GM19468 (cell line): ENCODE data around the gene ARHGAP6.

Source experiments
- ATAC-seq: cut with Tn5 transposase; IDR thresholded peaks from one replicate; pipeline ENCODE4 v1.9.1; 2021; ENCODE audit warnings: mild to moderate bottlenecking, moderate library complexity, moderate number of reproducible peaks; ENCODE audit not compliant: unreplicated experiment; ENCODE audit errors: extremely low read depth

The ARHGAP6 gene

DNA sequence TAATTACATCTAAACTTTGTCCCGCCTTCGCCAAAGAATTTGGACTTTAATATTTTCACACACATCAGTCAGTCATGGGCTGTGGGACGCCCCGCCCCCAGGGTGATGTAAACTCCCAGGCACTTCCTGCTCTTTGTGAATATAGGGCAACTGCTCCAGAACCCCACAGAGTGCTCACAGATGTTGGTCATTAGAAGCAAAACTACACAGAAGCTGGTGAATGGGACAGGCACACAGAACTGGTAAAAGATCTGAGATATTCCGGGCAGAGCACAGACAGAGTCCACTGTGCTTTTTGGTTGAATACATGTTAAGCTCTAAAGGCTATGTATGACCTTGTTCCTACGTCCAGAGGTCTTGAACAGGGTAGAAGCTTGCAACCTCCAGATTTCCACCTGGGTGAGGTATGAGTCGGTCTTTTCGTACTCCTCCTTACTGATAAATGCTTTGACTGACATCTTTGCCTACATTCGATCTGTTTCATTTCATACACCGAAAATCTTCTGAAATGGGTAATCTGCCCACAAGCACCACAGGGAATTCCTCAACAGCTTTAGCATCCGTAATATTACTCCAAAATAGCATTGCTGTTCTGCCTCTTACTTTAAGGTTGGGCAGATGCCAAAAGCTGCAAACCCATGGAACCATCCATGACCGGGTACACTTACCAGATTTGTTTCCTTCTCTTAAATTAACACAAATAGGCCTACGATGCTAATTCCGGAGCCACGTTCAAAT, 227.9 kb downstream of the ARHGAP6 start:
- no peak for ATAC-seq

DNA sequence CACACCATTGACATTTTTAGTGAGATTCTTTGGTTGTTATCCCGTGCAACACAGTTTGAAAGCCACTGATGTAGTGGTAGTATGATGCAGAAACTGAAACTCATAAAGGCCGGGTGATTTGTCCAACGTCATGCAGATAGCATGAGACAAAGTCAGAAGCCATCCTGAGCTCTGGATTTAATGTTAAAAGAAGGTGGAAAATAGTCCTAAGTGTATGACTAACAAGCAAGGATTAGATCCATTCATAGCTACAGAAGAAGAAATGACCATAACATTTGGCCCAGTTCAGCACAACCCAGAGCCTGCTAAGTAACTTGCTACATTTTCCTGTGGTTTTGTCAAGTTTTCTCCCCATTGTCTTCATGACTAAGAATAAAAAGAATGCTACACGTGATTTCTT, 230.2 kb downstream of the ARHGAP6 start:
- no peak for ATAC-seq

DNA sequence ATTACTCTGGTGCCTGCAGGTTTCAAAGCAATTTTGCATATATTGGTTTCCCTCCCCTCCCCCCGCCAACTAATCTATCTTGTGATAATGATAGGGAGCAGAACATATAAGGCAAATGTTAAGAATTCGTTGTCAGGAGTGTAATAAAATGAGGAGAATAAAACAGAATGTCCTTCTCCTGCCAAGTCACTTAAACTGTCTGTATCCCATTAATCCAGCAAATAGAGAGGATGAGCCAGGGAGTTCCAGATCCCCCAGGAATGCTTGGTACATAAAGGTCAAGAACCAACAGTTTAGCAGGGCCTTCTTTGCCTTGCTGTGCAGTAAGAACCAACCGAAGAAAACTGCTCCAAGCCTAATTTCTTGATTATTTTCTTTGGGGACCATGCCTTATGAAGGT, 231.1 kb downstream of the ARHGAP6 start:
- ATAC-seq, result no peak

- no peak for ATAC-seq
Observed at GRCh38 chrX:11431786-11432185, 233.9 kb downstream of the ARHGAP6 start.

DNA sequence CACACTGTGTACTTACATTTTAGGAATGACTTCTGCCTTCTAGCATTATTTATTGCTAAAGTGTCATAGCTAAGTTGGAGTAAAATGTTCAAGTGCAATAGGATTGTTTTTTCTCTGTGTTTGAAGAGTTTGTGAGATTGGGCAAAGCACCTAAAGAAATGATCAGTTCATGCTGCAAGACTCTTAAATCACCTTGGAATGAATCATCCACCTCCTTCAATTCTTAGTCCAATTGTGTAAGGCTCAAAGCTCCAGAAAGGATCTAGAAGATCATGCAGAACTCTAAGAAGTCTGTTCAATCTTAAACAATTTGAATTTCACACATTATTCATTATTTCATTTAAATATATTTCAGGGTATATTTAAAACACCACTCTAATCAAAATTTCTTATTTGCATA, 235.4 kb downstream of the ARHGAP6 start:
- no peak for ATAC-seq

GRCh38 chrX:11429538-11430085, 236.1 kb downstream of the ARHGAP6 start:
- ATAC-seq, result no peak

DNA sequence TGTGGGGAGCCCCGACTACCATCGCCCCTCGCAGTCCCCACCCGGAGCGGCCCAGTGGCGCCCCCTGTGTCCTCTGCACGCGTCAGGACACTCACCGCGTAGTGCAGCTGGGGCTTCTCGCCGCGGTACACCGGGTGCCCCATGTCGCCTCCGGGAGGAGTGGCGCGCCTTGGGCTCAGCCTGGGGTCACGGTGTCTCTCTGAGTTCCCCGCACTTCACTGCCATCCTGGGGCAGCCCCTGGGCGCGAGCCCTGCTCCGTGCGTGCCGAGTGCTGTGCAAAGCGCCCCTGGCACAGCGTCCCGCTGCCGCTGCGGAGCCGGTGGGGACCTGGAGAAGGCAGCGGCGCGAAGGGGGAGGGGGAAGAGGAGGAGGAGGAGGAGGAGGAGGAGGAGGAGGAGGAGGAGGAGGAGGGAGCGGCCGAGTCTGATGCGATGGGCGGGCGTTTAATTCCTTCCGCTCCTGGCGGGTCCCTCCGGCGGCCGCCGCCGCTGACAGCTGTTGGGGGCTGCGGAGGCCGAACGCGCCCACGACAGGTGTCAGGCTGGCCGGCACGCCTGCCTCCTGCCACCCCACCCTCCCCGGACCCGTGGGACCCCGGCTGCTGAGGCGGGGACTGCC, 238.2 kb downstream of the ARHGAP6 start:
- peak; percentile 23 for ATAC-seq

GRCh38 chrX:11426712-11427452, 238.8 kb downstream of the ARHGAP6 start:
- ATAC-seq, result no peak

DNA sequence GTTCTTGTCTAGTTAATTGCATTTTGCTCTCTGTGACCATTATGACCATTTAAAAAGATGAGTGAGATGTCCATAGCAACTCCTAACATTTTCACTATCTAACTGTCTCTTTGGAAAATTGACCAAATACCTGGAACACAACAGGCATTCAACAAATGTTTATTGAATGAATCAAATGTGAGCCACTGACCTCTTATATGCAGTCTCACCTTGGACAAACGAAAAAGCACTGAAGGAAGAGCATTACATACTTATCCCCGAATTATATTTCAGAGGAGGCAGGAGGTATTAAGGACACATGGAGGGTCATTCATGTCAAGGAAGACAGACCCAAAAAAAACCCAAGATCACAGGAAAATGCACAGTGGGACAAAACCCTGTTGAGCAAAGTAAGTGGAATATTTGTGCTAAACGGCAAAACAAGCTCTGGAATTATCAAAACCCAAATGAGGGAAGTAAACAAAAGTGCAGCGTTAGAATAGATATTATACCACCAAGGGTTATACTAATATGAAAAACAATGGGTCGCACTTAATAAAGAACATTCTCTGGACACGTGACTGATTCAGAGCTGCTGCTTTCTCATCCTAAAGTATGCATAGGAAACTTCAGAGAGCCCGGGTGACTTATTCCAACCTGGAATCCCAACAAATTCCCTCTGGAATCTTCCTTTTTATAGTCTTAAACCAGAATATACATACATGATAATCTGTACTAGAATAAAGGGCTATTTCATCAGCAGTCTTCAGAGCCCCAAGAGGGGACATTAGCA, 240.6 kb downstream of the ARHGAP6 start:
- no peak for ATAC-seq

- no peak for ATAC-seq
Observed at GRCh38 chrX:11423949-11424348, 241.8 kb downstream of the ARHGAP6 start.

GRCh38 chrX:11423362-11423818, 242.3 kb downstream of the ARHGAP6 start:
- ATAC-seq, result peak; percentile 38

- no peak for ATAC-seq
Observed at GRCh38 chrX:11422525-11422857, 243.2 kb downstream of the ARHGAP6 start.

- ATAC-seq, result no peak
Observed at GRCh38 chrX:11421805-11422524, 243.8 kb downstream of the ARHGAP6 start.

DNA sequence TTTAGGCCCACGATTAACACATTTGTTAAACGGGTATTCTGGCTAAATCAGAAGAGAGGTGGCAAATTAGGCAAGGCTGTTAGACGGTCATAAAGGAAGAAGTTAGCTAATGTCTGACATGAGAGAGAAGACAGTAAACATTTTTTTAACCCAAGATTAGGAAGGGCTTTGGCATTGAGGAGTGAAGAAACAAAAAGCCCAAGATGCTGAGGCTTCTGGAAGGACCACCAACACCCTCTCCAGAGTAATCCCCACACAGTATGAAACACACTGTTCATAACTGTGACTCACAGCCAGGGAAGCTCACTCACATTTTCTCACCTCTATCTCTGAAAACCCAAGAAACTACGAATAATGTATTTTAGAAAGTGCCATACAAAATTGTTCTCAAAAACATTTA, 244.9 kb downstream of the ARHGAP6 start:
- no peak for ATAC-seq

GRCh38 chrX:11419102-11419501, 246.6 kb downstream of the ARHGAP6 start:
- no peak for ATAC-seq

DNA sequence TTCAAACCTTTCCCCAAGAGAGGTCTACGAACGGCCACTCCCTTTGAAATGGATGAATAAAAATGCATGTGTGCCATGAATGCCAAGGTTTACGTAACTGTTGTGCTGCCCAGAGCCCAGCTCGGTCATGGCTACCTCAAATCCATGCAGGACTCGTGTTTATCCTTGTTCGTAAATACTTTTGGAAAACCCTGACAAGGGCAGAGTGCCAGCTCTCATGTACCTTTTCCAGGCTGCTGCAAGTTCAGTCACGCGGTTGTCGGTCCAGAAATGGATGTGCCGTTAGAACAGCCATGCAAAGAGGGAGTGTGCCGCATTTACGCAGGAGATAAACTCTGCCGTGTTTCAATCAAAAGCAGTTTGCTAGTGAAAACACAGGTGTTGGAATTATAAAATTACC, 249.1 kb downstream of the ARHGAP6 start:
- ATAC-seq, result no peak

- ATAC-seq, result no peak
Observed at GRCh38 chrX:11414091-11414490, 251.6 kb downstream of the ARHGAP6 start.

DNA sequence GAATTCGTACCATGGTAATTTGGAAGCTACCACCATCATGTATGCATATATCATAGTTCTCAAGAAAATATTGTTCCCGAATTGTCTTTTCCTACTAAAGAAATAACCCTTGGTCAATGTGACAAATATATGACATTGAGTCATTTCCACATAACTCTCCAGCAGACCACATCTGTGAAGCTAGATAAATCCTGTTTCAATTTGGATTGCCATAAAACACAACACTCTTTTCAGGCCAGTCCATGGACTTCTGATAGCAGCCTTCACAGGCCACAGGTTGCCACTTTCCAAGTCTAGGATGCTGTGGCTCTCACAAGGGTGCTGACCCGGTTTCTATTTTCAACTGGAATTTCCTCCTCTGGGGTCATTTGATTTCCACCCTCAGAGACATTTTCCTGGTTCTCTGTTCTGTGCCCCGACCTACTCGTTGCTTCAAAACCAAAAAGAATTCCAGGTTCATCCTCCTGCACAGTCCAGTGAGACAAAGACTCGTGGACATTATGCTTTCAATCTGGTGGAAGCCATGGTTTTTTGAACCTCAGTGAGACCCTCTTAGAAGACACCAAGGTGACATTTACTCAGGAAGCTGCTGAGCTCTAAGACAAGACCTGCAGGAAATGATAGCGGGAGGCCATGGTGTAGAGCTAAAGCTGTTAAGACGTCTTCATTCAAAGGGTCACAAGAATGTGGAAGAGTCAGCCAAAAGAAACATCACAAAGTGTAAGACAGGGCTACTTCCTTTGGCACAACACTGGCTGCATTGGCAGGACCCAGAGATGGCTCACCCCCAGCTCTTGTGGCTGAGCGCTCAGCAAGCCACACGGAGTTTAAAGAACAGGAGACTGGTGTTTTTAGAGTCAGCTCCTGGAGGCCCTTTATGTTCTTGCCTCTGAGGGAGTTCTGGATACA, 252.8 kb downstream of the ARHGAP6 start:
- ATAC-seq, result no peak

- ATAC-seq, result no peak
Observed at GRCh38 chrX:11409957-11410356, 255.8 kb downstream of the ARHGAP6 start.
